HCT116 (cell line): ENCODE results near the gene CLEC18A.
"Not testable (repeated sequence)": the region's sequence is repeated elsewhere in the genome, so short reads cannot be mapped to it uniquely, and the experiment has no call there.

Experiments
- ATF3 ChIP-seq: IDR thresholded peaks from 2 replicates; pipeline ENCODE4 v1.6.1; 2012
- EGR1 ChIP-seq: IDR thresholded peaks from 2 replicates; pipeline ENCODE4 v1.6.1; 2012; ENCODE audit warnings: low read depth
- ELF1 ChIP-seq: IDR thresholded peaks from 2 replicates; pipeline ENCODE4 v1.6.1; 2012; ENCODE audit warnings: low read depth, borderline replicate concordance
- EZH2phosphoT487 ChIP-seq: fragments of 200-600 bp; IDR thresholded peaks from 2 replicates; pipeline ENCODE4 v1.6.1; 2018; ENCODE audit warnings: antibody characterized with exemption, borderline replicate concordance
- POLR2AphosphoS5 ChIP-seq: IDR thresholded peaks from 2 replicates; pipeline ENCODE4 v1.6.1; 2011; ENCODE audit warnings: mild to moderate bottlenecking, low read depth, low read length, moderate library complexity
- RAD21 ChIP-seq: IDR thresholded peaks from 2 replicates; pipeline ENCODE4 v1.6.1; 2012; ENCODE audit warnings: low read depth, mild to moderate bottlenecking
- ZNF274 ChIP-seq: fragments of 200-500 bp; sonication (Bioruptor generic); IDR thresholded peaks from 2 replicates; pipeline ENCODE4 v1.6.1; 2014; ENCODE audit warnings: mild to moderate bottlenecking, low read depth, low read length, inconsistent platforms
- TF ChIP-seq, protein P1 (sequence below), 3 experiments: fragments of 200-600 bp in 1 of 3; sonication (generic) in 1 of 3; IDR thresholded peaks in 2 of 3; conservative IDR thresholded peaks in 1 of 3; 2 replicates each; pipeline ENCODE4 v1.5.1; 2012 to 2017; ENCODE audit warnings: low read depth in 2 of 3, low read length in 2 of 3, antibody characterized with exemption in 1 of 3, borderline replicate concordance in 1 of 3, control low read depth in 1 of 3, mild to moderate bottlenecking in 1 of 3, mixed read lengths in 1 of 3, mixed run types in 1 of 3, moderate library complexity in 1 of 3; ENCODE audit not compliant: insufficient read depth in 1 of 3

- TF ChIP-seq, protein P1, sequence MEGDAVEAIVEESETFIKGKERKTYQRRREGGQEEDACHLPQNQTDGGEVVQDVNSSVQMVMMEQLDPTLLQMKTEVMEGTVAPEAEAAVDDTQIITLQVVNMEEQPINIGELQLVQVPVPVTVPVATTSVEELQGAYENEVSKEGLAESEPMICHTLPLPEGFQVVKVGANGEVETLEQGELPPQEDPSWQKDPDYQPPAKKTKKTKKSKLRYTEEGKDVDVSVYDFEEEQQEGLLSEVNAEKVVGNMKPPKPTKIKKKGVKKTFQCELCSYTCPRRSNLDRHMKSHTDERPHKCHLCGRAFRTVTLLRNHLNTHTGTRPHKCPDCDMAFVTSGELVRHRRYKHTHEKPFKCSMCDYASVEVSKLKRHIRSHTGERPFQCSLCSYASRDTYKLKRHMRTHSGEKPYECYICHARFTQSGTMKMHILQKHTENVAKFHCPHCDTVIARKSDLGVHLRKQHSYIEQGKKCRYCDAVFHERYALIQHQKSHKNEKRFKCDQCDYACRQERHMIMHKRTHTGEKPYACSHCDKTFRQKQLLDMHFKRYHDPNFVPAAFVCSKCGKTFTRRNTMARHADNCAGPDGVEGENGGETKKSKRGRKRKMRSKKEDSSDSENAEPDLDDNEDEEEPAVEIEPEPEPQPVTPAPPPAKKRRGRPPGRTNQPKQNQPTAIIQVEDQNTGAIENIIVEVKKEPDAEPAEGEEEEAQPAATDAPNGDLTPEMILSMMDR (IDR thresholded peaks at IDR 0.05 in 2 of 3, conservative IDR thresholded peaks at IDR 0.05 in 1 of 3; ENCODE audit: borderline replicate concordance in 1 of 3, insufficient read depth in 1 of 3, low read depth in 2 of 3, low read length in 2 of 3), result not testable (repeated sequence)
- not testable (repeated sequence) for TF ChIP-seq RAD21, POLR2AphosphoS5, EZH2phosphoT487, EGR1, ELF1, ATF3, ZNF274
Observed at GRCh38 chr16:69968125-69968524, 17.0 kb downstream of the CLEC18A start.
